ENCODE measurements around the gene OR2S2. TPM values are rescaled to one million over a fixed set of nuclear protein-coding genes. Genes with fewer than 3 reads are reported as not detected.

OR2S2 gene
- total and polyA plus RNA-seq, 2 donors (not counting 3 experiments of a cell fraction or from before 2014, with no cell fraction given): not detected

- no peak for FAIRE-seq
- DNase-seq (ENCODE audit: low read depth, low spot score): no peak
- intact Hi-C loops (cut with micrococcal nuclease): loop anchor here (1.0 to 5.0 kb wide), 4 partner anchors 84 to 253 kb away; partner anchors contain the start of genes CCDC107, CREB3, RMRP and TLN1
Observed at GRCh38 chr9:35909687-35910612, 48.0 kb downstream of the OR2S2 start.

GRCh38 chr9:35909274-35909673 lies 48.7 kb downstream of the OR2S2 start, which contains the start of gene SPAAR:
Gene SPAAR, plus strand, starts transcription at chr9:35909490. Its CDS starts 974 bp downstream, at chr9:35910464.
- peak within 1 kb of the TSS; percentile 94 for H3K27ac ChIP-seq (ENCODE audit: insufficient read depth, low read depth, low read length)
- H3K9ac ChIP-seq (replicated peaks; ENCODE audit: extremely low read depth, insufficient read depth, low read length): peak within 1 kb of the TSS; percentile 77
- peak within 1 kb of the TSS; percentile 63 for H3K4me2 ChIP-seq (ENCODE audit: insufficient read depth, low read length)
- peak within 1 kb of the TSS; percentile 12 for H2AFZ ChIP-seq (ENCODE audit: low read depth, low read length)
- FAIRE-seq (peak; percentile 15), DNase-seq (ENCODE audit: low read depth, low spot score) (peak; percentile 55)
- peak within 1 kb of the TSS in 2 of 3 experiments; percentile 9 to 53 for H3K4me3 ChIP-seq (replicated peaks in 1 of 3; ENCODE audit: insufficient read depth in 1 of 3, low read depth in 1 of 3, low read length in 3 of 3)
- no peaks in the 10 kb centered on the region for H4K20me1 ChIP-seq (replicated peaks; ENCODE audit: control insufficient read depth, extremely low read depth, insufficient read depth, low read length)
- H3K36me3 ChIP-seq (ENCODE audit: control insufficient read depth in 2 of 2, extremely low read depth in 1 of 2, insufficient read depth in 2 of 2, low read length in 2 of 2): no peaks in the 10 kb centered on the region
- H3K9me1 ChIP-seq (replicated peaks; ENCODE audit: control insufficient read depth, extremely low read depth, insufficient read depth, low read length): no peaks in the 10 kb centered on the region
- H3K4me1 ChIP-seq (ENCODE audit: control insufficient read depth, extremely low read depth, insufficient read depth, low read length): peaks cover 82% of the 10 kb centered on the region
- ChIA-PET CTCF (interaction anchor here (0.8 to 6.4 kb wide), 7 partner anchors 27 to 119 kb away, joined by 3 to 46 read pairs (median 5); no protein-coding TSS in a partner anchor), POLR2A (no interaction called here)
- no TSS peak for BruUV-seq (replicated peaks)
- no peaks in the 10 kb centered on the region for H3K9me3 ChIP-seq (replicated peaks; ENCODE audit: control insufficient read depth, insufficient read depth, low read length)
- intact Hi-C loops (cut with micrococcal nuclease) (loop anchor here (2.0 to 5.0 kb wide), 3 partner anchors 98 to 252 kb away; partner anchors contain the start of genes CCDC107, CREB3, RMRP and TLN1), dilution Hi-C loops (cut with MboI; ENCODE audit: extremely low pct_ligation_motif_present, low sequenced_read_pairs) (no loop called here)
- H3K27me3 ChIP-seq (ENCODE audit: control insufficient read depth in 2 of 2, insufficient read depth in 2 of 2, low read length in 2 of 2): no peaks in the 10 kb centered on the region
- H3K79me2 ChIP-seq (ENCODE audit: control insufficient read depth, insufficient read depth, low read length): peaks cover 39% of the 10 kb centered on the region
- no peak for TF ChIP-seq MAX (IDR thresholded peaks at IDR 0.05; ENCODE audit: insufficient read depth, insufficient read length)
- TF ChIP-seq POLR2A (IDR thresholded peaks at IDR 0.05; ENCODE audit: low read depth, low read length): peak; percentile 60
- no peak for TF ChIP-seq FOS (IDR thresholded peaks at IDR 0.05; ENCODE audit: borderline replicate concordance, insufficient read depth, low read length)
- peak; percentile 56 for TF ChIP-seq POLR2AphosphoS5 (IDR thresholded peaks at IDR 0.05; ENCODE audit: insufficient read depth, low read depth, low read length)
- peak; percentile 20 for TF ChIP-seq MYC (IDR thresholded peaks at IDR 0.05; ENCODE audit: low read depth, low read length)

More at GRCh38 chr9:35909687-35910612, 48.0 kb downstream of the OR2S2 start:
- Histone ChIP-seq H3K9me3 (replicated peaks; ENCODE audit: control insufficient read depth, insufficient read depth, low read length) (no peaks in the 10 kb centered on the region), H3K9ac (replicated peaks; ENCODE audit: extremely low read depth, insufficient read depth, low read length) (peak overlapping the region; percentile 77), H3K4me3 (replicated peaks in 1 of 3; ENCODE audit: insufficient read depth in 1 of 3, low read depth in 1 of 3, low read length in 3 of 3) (peak overlapping the region in 2 of 3 experiments; percentile 9 to 53), H3K4me2 (ENCODE audit: insufficient read depth, low read length) (peak overlapping the region; percentile 63), H3K79me2 (ENCODE audit: control insufficient read depth, insufficient read depth, low read length) (peaks cover 39% of the 10 kb centered on the region), H3K27ac (ENCODE audit: insufficient read depth, low read depth, low read length) (peak overlapping the region; percentile 94), H2AFZ (ENCODE audit: low read depth, low read length) (no peak overlapping the region), H4K20me1 (replicated peaks; ENCODE audit: control insufficient read depth, extremely low read depth, insufficient read depth, low read length) (no peaks in the 10 kb centered on the region), H3K4me1 (ENCODE audit: control insufficient read depth, extremely low read depth, insufficient read depth, low read length) (peaks cover 76% of the 10 kb centered on the region), H3K36me3 (ENCODE audit: control insufficient read depth in 2 of 2, extremely low read depth in 1 of 2, insufficient read depth in 2 of 2, low read length in 2 of 2) (no peaks in the 10 kb centered on the region), H3K9me1 (replicated peaks; ENCODE audit: control insufficient read depth, extremely low read depth, insufficient read depth, low read length) (no peaks in the 10 kb centered on the region), H3K27me3 (ENCODE audit: control insufficient read depth in 2 of 2, insufficient read depth in 2 of 2, low read length in 2 of 2) (no peaks in the 10 kb centered on the region)
- CTCF ChIA-PET: interaction anchor here (0.7 to 6.4 kb wide), 15 partner anchors 7 to 192 kb away, joined by 3 to 46 read pairs (median 5); partner anchors contain the start of genes FAM221B, NPR2 and TMEM8B
- dilution Hi-C loops (cut with MboI; ENCODE audit: extremely low pct_ligation_motif_present, low sequenced_read_pairs): no loop called here
- POLR2A ChIA-PET: no interaction called here
- no TSS peak for BruUV-seq (replicated peaks)
- peak; percentile 14 for TF ChIP-seq POLR2AphosphoS5 (IDR thresholded peaks at IDR 0.05; ENCODE audit: insufficient read depth, low read depth, low read length)
- TF ChIP-seq JUN (IDR thresholded peaks at IDR 0.05; ENCODE audit: borderline replicate concordance, insufficient read depth, insufficient read length, low read depth): no peak
- TF ChIP-seq FOS (IDR thresholded peaks at IDR 0.05; ENCODE audit: borderline replicate concordance, insufficient read depth, low read length): no peak
- TF ChIP-seq GATA2 (IDR thresholded peaks at IDR 0.05; ENCODE audit: insufficient read depth, insufficient read length, low read depth, low read length): no peak
- TF ChIP-seq MYC (IDR thresholded peaks at IDR 0.05; ENCODE audit: low read depth, low read length): no peak
- TF ChIP-seq EZH2 (IDR thresholded peaks at IDR 0.05; ENCODE audit: borderline replicate concordance, low read depth, low read length, severe bottlenecking): no peak
- TF ChIP-seq POLR2A (IDR thresholded peaks at IDR 0.05; ENCODE audit: low read depth, low read length): peak; percentile 31

Data from endothelial cell of umbilical vein (primary cell).